Neutrophil (primary cell): ENCODE data around the gene CABLES1.

ENCODE experiments used
- H3K27ac ChIP-seq: fragments of 200-600 bp; sonication (generic); 2 replicates; pipeline ENCODE4 v1.5.1; 2016; ENCODE audit warnings: mild to moderate bottlenecking, moderate library complexity
- H3K27me3 ChIP-seq: fragments of 200-600 bp; sonication (generic); 2 replicates; pipeline ENCODE4 v1.6.0; 2016; ENCODE audit warnings: mild to moderate bottlenecking
- H3K36me3 ChIP-seq: fragments of 200-600 bp; sonication (generic); 2 replicates; pipeline ENCODE4 v1.5.1; 2017
- H3K4me1 ChIP-seq, 2 experiments: fragments of 200-600 bp in 1 of 2; sonication (generic) in 1 of 2; 1 replicate in 1 of 2; 2 replicates in 1 of 2; pipeline versions ENCODE4 v1.5.1 to v1.6.1; 2013 to 2016; ENCODE audit warnings: low read depth in 1 of 2, low read length in 1 of 2, mild to moderate bottlenecking in 1 of 2, moderate library complexity in 1 of 2; ENCODE audit not compliant: control insufficient read depth in 1 of 2, insufficient read depth in 1 of 2
- H3K4me3 ChIP-seq, 2 experiments: fragments of 200-600 bp in 1 of 2; sonication (generic) in 1 of 2; 1 replicate in 1 of 2; 2 replicates in 1 of 2; pipeline ENCODE4 v1.5.1; 2013 to 2016; ENCODE audit warnings: low read depth in 1 of 2, low read length in 1 of 2, mild to moderate bottlenecking in 1 of 2, moderate library complexity in 1 of 2
- H3K9me3 ChIP-seq: fragments of 200-600 bp; sonication (generic); 2 replicates; pipeline ENCODE4 v1.5.1; 2016
- CTCF ChIP-seq: fragments of 200-600 bp; sonication (generic); IDR thresholded peaks from 2 replicates; pipeline ENCODE4 v1.5.1; 2016; ENCODE audit warnings: antibody characterized with exemption

The CABLES1 gene

GRCh38 chr18:23177433-23178072 is 42.3 kb downstream of the CABLES1 start:
- no peak for TF ChIP-seq CTCF
- H3K4me1 ChIP-seq = no peaks in the 10 kb centered on the region

GRCh38 chr18:23178201-23178600 is 42.9 kb downstream of the CABLES1 start:
- Histone ChIP-seq H3K4me1 (no peaks in the 10 kb centered on the region), H3K27me3 (no peaks in the 10 kb centered on the region), H3K9me3 (no peaks in the 10 kb centered on the region), H3K27ac (no peak overlapping the region), H3K36me3 (no peaks in the 10 kb centered on the region), H3K4me3 (no peak overlapping the region)
- no peak for TF ChIP-seq CTCF

More at GRCh38 chr18:23177433-23178072, 42.3 kb downstream of the CABLES1 start:
- H3K36me3 ChIP-seq = no peaks in the 10 kb centered on the region
- H3K27me3 ChIP-seq = no peaks in the 10 kb centered on the region
- H3K27ac ChIP-seq = no peak overlapping the region
- no peak overlapping the region for H3K4me3 ChIP-seq
- no peaks in the 10 kb centered on the region for H3K9me3 ChIP-seq

DNA sequence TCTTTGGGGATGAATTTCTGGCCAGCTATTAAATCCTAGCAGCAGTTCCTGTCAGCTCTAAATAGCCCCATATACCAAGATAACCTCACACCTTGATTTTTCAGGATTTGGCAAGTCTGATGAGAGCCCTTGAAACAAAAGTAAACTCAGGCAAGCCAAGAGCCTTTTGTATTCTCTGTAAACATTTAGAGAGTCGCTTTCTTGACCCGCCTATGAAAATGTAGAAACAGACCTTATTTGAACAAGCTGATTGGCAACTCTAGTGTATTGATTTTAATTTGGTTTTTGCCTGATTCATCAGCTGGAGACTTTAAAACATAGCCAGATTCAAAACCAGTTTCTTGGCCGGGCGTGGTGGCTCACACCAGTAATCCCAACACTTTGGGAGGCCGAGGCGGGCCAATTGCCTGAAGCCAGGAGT is 43.4 kb downstream of the CABLES1 start:
- Histone ChIP-seq H3K36me3 (no peaks in the 10 kb centered on the region), H3K27me3 (no peaks in the 10 kb centered on the region), H3K9me3 (no peaks in the 10 kb centered on the region), H3K4me1 (no peaks in the 10 kb centered on the region), H3K4me3 (no peak overlapping the region), H3K27ac (no peak overlapping the region)
- TF ChIP-seq CTCF = no peak

- Histone ChIP-seq H3K27ac (no peak overlapping the region), H3K4me1 (no peaks in the 10 kb centered on the region), H3K27me3 (no peaks in the 10 kb centered on the region), H3K4me3 (no peak overlapping the region), H3K9me3 (no peaks in the 10 kb centered on the region), H3K36me3 (no peaks in the 10 kb centered on the region)
- TF ChIP-seq CTCF = no peak
Measured at GRCh38 chr18:23179416-23179815, 44.1 kb downstream of the CABLES1 start.

- no peaks in the 10 kb centered on the region for H3K27me3 ChIP-seq
- no peaks in the 10 kb centered on the region for H3K9me3 ChIP-seq
- TF ChIP-seq CTCF = no peak
- no peaks in the 10 kb centered on the region for H3K4me1 ChIP-seq
- no peak overlapping the region for H3K27ac ChIP-seq
- H3K4me3 ChIP-seq = no peak overlapping the region
- no peaks in the 10 kb centered on the region for H3K36me3 ChIP-seq
Measured at GRCh38 chr18:23181547-23181946, 46.3 kb downstream of the CABLES1 start.
